HG03064 (cell line): ENCODE data around the gene PRTFDC1.
"Not testable (repeated sequence)": the region's sequence is repeated elsewhere in the genome, so short reads cannot be mapped to it uniquely, and the experiment has no call there.

ENCODE experiments used
- ATAC-seq: cut with Tn5 transposase; IDR thresholded peaks from one replicate; pipeline ENCODE4 v1.9.1; 2021; ENCODE audit warnings: low read depth; ENCODE audit not compliant: unreplicated experiment

The PRTFDC1 gene

GRCh38 chr10:24849501-24850299 is 102.7 kb downstream of the PRTFDC1 start:
- ATAC-seq = no peak

DNA sequence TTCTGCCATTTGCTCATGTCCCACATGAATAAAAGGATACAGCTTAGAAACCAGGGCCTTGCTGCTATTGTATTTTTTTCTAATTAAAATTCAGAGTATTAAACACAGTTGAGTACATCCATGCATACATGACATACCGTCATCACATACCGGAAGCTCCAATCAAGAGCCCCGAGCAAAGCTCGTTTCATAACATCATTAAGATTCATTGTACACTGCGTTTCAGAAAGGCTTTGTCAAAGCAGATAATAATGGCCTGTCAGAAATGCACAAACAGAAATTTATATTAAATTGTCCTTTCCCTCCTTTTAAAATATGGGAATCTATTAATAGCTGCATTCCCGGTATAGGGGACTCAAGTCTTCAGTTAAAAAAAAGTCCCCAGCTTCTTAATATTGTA is 103.4 kb downstream of the PRTFDC1 start:
- ATAC-seq = no peak

DNA sequence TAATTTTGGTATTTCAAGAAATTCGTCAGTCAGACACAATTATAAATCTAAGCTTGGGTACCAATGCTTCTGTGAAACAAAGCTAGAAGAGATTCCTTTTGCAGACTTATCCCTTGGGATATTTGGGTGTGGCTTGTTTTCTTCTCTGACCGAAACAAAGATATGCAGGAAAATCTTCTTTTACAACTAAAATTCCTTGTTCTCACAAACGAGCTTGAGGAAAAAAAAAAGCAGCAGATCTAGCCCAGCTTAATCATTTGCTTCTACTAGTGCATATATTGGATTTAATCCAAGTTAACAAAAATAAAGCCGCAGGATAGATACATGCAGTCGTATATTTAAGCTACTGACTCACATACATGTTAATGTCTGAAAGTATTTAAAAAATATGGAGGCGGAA is 104.2 kb downstream of the PRTFDC1 start:
- no peak for ATAC-seq

DNA sequence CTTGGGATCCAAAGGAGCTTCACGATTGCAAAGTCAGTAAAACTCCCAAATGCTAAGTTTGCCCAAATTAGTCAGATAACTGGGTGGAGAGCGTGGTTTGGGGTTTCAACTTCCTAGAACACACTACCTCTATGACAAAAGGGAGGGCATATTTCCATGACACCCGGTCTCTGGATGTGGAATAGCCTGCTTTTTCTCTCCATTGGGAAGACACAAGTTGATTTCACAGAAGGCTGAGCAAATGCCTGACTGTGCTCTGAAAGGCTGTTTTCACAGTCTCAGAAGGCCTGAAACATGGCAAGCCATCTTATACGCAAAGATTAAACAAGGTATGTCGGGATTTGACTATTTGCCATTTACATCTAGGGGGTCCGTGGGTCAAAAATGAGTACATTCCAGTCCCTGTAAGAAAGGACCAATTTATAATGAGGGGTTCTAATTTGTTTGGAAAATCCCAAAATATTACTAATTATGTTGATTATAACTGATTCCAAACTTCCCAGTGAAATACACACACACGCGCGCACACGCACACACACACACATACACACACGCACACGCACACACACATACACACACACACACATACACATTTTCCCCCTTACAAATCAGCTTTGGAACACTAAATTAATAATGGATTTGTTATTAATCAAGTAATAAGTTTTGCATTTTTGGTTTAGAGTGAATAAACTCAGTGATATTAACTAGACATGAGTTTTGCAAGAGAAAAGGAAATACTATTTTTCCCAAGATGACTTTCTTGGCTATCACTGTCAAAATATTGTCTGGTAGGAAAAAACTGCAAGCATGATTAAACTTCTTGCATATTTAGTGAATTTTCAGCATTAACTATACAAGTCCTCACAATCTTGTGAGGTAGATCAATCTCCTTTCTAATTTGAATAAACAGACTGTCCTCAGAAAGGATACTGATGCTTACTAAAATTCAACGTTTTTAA is 105.0 kb downstream of the PRTFDC1 start:
- ATAC-seq = no peak

GRCh38 chr10:24844742-24845141 is 107.7 kb downstream of the PRTFDC1 start:
- no peak for ATAC-seq

- no peak for ATAC-seq
Measured at GRCh38 chr10:24843256-24843655, 109.2 kb downstream of the PRTFDC1 start.

DNA sequence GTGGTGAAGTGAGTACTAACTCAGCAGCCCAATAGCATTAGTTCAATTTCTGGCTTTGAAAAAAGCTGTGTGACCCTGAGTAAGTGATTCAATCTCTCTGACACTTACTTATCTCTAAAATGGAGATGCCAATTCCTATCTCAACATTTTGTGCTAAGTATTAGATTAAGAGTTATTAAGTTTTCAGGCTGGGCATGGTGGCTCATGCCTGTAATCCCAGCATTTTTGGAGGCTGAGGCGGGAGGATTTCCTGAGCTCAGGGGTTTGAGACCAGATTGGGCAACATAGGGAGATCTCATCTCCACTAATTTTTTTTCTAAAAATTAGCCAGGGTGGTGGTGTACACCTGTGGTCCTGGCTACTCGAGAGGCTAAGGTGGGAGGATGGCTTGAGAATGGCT is 109.5 kb downstream of the PRTFDC1 start:
- ATAC-seq = no peak

DNA sequence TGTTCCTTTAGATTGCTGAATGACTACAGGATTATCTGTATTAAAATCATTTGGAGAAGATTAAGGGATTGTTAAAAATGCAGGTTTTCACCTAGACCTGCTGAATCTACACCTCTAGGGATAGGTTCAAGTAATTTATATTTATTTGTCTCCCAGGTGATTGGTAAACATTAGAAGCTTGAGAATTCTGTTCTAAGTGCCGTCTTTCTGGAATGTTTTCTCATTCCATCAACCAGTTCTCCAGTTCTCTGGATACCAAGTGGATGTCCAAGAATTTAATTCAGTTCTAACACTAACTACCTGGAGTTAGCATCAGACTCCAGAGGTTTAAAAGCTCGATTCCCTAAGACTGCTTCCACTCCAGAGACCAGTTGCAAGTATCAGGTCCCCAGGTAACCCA is 110.9 kb downstream of the PRTFDC1 start:
- ATAC-seq = no peak

DNA sequence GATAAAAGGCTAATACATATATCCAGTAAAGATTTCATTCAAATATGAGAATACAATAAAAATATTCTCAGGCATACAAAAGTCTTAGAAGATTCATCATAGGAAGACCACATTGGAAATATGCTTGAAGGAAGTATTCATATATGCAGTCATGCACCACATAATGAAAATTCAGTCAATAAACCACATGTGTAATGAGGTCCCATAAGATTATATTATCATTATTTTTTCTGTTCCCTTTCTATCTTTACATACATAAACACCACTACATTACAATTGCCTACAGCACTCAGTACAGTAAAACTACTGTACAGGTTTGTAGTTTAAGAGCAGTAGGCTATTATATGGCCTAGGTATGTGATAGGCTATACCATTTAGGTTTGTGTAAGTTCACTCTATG is 111.6 kb downstream of the PRTFDC1 start:
- ATAC-seq = no peak

GRCh38 chr10:24837781-24838180 is 114.6 kb downstream of the PRTFDC1 start:
- not testable (repeated sequence) for ATAC-seq

DNA sequence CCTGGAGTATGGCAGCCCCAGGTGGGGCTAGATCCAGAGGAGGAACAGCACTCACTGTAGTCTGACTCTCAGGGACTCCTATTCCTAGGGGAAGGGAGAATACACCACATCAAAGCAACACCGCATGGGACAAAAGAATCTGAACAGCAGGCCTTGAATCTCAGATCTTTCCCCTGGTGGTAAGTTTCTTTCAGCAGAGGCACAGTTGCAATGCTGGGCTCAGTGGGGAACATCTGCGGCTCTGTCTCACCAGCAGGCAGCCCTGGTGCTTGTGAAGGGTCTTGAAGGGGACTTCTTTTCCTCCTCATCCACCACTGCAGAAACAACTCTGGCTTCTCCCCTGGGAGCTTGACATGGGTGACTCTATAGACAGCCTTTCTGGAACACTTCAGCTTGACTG is 117.5 kb downstream of the PRTFDC1 start:
- no peak for ATAC-seq

GRCh38 chr10:24826009-24826408 is 126.4 kb downstream of the PRTFDC1 start:
- no peak for ATAC-seq

GRCh38 chr10:24825551-24825950 is 126.9 kb downstream of the PRTFDC1 start:
- ATAC-seq = no peak

GRCh38 chr10:24824536-24824935 is 127.9 kb downstream of the PRTFDC1 start:
- no peak for ATAC-seq

DNA sequence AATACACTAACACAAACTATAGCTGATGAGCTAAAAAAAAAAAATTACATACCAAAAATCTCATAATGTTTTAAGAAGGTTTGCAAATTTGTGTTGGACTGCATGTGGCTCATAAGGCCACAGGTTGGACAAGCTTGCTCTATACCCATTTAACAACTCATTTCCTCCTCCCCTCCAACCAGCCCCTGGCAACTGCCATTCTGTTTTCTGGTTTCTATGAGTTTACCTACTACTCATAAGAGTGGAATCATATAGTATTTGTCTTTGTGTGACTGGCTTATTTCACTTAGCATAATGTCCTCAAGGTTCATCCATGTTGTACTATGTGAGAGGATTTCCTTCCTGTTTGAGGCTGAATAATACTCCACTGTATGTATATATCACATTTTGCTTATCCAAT is 128.3 kb downstream of the PRTFDC1 start:
- ATAC-seq = no peak

DNA sequence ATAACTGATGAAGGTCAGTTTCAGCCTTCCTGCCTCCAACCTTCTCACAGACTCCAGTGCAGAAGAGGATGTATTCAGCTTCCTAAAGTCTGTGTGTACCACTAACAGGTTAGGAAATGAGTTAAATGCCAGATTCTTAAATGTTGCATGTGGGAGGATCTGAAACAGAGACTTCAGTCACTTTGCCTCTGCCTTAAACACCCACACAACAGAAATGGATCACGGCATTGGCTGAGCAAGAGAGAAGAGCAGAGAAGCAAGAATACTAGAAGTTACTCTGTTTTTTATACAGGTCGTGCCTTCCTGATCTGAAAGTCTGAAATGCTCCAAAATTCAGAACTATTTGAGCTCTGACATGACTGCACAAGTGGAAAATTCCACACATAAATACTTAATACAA is 129.8 kb downstream of the PRTFDC1 start:
- ATAC-seq = no peak

DNA sequence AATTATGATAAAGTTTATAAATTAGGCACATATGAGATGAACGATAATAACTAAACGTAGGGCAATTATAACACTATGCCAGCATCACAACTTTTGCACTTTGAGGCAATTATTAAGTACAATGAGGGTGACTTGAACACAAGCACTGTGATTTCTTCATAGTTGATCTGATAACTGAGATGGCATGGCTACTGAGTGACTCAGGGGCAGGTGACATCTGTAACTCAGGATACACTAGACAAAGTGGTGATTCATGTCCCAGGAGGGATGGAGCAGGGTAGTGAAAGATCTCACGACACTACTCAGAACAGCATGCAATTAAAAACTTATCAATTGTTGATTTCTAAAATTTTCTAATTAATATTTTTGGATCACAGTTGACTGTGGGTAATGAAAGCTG is 130.4 kb downstream of the PRTFDC1 start:
- no peak for ATAC-seq

- no peak for ATAC-seq
Measured at GRCh38 chr10:24816868-24817396, 135.5 kb downstream of the PRTFDC1 start.

DNA sequence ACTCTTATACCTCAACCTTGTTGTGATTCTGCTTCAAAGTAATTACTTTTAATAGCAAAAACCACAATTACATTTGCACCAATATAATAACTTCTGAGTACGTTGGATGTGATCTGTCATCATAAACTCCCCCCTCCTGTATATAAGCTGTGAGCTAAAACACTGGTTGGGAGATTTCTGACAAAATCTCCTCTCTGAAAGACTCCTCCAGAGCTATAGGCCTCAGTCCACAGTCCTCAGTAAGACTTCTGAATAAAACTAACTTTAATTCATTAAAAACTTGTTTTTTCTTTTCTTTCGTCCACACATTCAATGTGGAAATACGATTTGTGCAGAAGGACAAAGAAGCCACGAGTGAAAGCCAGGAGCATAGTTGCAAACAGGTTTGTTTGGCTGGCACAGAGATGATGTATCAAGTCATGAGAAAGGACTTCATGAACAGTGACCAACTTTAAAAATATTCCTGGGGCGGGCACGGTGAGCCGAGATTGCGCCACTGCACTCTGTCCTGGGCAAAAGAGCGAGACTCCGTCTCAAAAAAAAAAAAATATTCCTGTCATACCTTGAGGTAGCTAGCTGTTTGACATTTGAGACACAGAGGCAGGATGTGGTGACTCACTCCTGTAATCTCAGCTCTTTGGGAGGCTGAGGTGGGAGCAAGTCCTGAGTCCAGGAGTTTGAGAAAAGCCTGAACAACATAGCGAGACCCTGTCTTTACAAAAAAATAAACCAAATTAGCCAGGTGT is 137.7 kb downstream of the PRTFDC1 start:
- no peak for ATAC-seq

DNA sequence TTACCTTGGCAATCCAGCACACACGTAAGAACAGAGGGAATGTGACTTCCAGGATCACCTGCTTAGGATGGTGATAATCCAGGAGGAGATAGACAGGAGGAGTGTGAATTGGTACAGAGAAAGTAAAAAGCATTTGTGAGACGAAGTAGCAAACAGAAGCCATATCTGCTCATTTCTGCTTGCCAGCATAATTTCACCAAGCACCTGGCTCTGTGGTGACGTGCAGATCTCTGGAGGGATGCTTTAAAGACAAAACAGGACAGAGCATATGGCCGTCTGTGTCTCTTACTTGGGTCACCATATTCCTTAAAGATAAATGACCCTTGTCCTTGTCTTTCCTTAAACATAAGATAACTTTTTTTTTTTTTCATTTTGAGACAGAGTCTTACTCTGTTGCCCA is 138.6 kb downstream of the PRTFDC1 start:
- ATAC-seq = no peak

DNA sequence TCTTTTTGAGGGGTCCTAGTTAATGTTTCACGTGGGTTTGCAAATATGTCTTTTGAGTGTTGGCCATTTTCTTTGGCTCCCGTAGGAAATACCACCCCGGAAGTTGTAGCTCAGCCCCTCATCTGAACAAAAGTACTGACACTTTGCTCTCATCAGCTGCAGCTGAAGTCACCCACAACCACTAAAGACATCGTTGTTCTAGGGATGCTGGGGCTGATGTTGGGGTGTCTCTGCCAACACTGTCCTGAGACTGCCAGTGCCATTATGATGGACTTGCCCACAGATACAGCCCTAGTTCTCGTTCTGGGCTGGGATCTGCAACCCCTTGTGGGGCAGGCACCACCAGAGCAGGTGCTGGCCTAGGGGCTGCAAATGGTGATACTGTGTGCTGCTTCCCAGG is 146.1 kb downstream of the PRTFDC1 start:
- no peak for ATAC-seq
